ENCODE measurements around the gene HS6ST3.

The HS6ST3 gene

GRCh38 chr13:96181911-96182310 lies 92.0 kb downstream of the HS6ST3 start:
- intact Hi-C loops (cut with DNase I), result no loop called here
- DNase-seq, result no peak

- DNase-seq, result no peak
- intact Hi-C loops (cut with DNase I), result no loop called here
Observed at GRCh38 chr13:96185818-96186217, 95.9 kb downstream of the HS6ST3 start.

- DNase-seq, result no peak
- intact Hi-C loops (cut with DNase I), result no loop called here
Observed at GRCh38 chr13:96191367-96191766, 101.5 kb downstream of the HS6ST3 start.

- no peak for DNase-seq
- intact Hi-C loops (cut with DNase I), result no loop called here
Observed at GRCh38 chr13:96193728-96194310, 103.9 kb downstream of the HS6ST3 start.

GRCh38 chr13:96198038-96198437 lies 108.1 kb downstream of the HS6ST3 start:
- no peak for DNase-seq
- intact Hi-C loops (cut with DNase I), result no loop called here

- DNase-seq, result no peak
- intact Hi-C loops (cut with DNase I), result no loop called here
Observed at GRCh38 chr13:96199315-96199714, 109.4 kb downstream of the HS6ST3 start.

- intact Hi-C loops (cut with DNase I), result no loop called here
- peak in 7 of 42 donors; percentile 10 to 39 (median 19) for DNase-seq
Observed at GRCh38 chr13:96200810-96201209, 110.9 kb downstream of the HS6ST3 start.

- no peak for DNase-seq
- intact Hi-C loops (cut with DNase I), result no loop called here
Observed at GRCh38 chr13:96202315-96202714, 112.4 kb downstream of the HS6ST3 start.

GRCh38 chr13:96203471-96203870 lies 113.6 kb downstream of the HS6ST3 start:
- DNase-seq, result no peak
- intact Hi-C loops (cut with DNase I), result no loop called here

- intact Hi-C loops (cut with DNase I), result no loop called here
Observed at GRCh38 chr13:96214824-96215445, 125.0 kb downstream of the HS6ST3 start.

GRCh38 chr13:96216543-96216942 lies 126.6 kb downstream of the HS6ST3 start:
- no peak for DNase-seq
- intact Hi-C loops (cut with DNase I), result no loop called here

More at GRCh38 chr13:96214824-96215445, 125.0 kb downstream of the HS6ST3 start:
- peak in 6 of 42 donors; percentile 8 to 39 (median 18) for DNase-seq

- intact Hi-C loops (cut with DNase I), result no loop called here
- DNase-seq, result no peak
Observed at GRCh38 chr13:96218475-96218874, 128.6 kb downstream of the HS6ST3 start.

GRCh38 chr13:96221471-96221870 lies 131.6 kb downstream of the HS6ST3 start:
- DNase-seq, result no peak
- intact Hi-C loops (cut with DNase I), result no loop called here

- intact Hi-C loops (cut with DNase I), result no loop called here
- peak in 1 of 42 donors; percentile 18 for DNase-seq
Observed at GRCh38 chr13:96223231-96223630, 133.3 kb downstream of the HS6ST3 start.

GRCh38 chr13:96229356-96229755 lies 139.4 kb downstream of the HS6ST3 start:
- intact Hi-C loops (cut with DNase I), result no loop called here

GRCh38 chr13:96238241-96238640 lies 148.3 kb downstream of the HS6ST3 start:
- intact Hi-C loops (cut with DNase I), result no loop called here
- peak in 3 of 42 donors; percentile 11 to 33 (median 17) for DNase-seq

More at GRCh38 chr13:96229356-96229755, 139.4 kb downstream of the HS6ST3 start:
- DNase-seq, result no peak

- DNase-seq, result no peak
- intact Hi-C loops (cut with DNase I), result no loop called here
Observed at GRCh38 chr13:96238861-96239260, 149.0 kb downstream of the HS6ST3 start.

- intact Hi-C loops (cut with DNase I), result no loop called here
- no peak for DNase-seq
Observed at GRCh38 chr13:96243376-96243775, 153.5 kb downstream of the HS6ST3 start.

GRCh38 chr13:96248103-96248502 lies 158.2 kb downstream of the HS6ST3 start:
- intact Hi-C loops (cut with DNase I), result no loop called here
- no peak for DNase-seq

- intact Hi-C loops (cut with DNase I), result no loop called here
- no peak for DNase-seq
Observed at GRCh38 chr13:96248996-96249395, 159.1 kb downstream of the HS6ST3 start.

- no peak for DNase-seq
- intact Hi-C loops (cut with DNase I), result no loop called here
Observed at GRCh38 chr13:96252903-96253302, 163.0 kb downstream of the HS6ST3 start.

Data from head of caudate nucleus (tissue), 42 donors.